Activated CD4-positive, alpha-beta T cell treated with anti-CD3 and anti-CD28 coated beads, Interleukin-2, amount 50 U/mL, for 48 hours (primary cell): Measurements from ENCODE around the gene FNDC3A.
"Not testable (repeated sequence)": the region's sequence is repeated elsewhere in the genome, so short reads cannot be mapped to it uniquely, and the experiment has no call there.

Experiments used
- DNase-seq, 2 experiments: peaks; one replicate each; pipeline ENCODE4 v3.0.0-alpha.2; 2020

The FNDC3A gene

GRCh38 chr13:49044008-49044407, 68.3 kb downstream of the FNDC3A start:
- no peak for DNase-seq

- DNase-seq: no peak
These were observed 69.1 kb downstream of the FNDC3A start for GRCh38 chr13:49044836-49045235.

- no peak for DNase-seq
These were observed 70.3 kb downstream of the FNDC3A start for GRCh38 chr13:49046002-49046401.

- no peak for DNase-seq
These were observed 70.8 kb downstream of the FNDC3A start for GRCh38 chr13:49046519-49046918.

GRCh38 chr13:49052813-49053212, 77.1 kb downstream of the FNDC3A start:
- no peak for DNase-seq

- DNase-seq: no peak
These were observed 77.5 kb downstream of the FNDC3A start for GRCh38 chr13:49053215-49053614.

GRCh38 chr13:49053906-49054305, 78.2 kb downstream of the FNDC3A start:
- DNase-seq: no peak

GRCh38 chr13:49055021-49055420, 79.3 kb downstream of the FNDC3A start:
- DNase-seq: no peak

- DNase-seq: no peak
These were observed 81.5 kb downstream of the FNDC3A start for GRCh38 chr13:49057176-49057575.

GRCh38 chr13:49058761-49059160, 83.0 kb downstream of the FNDC3A start:
- DNase-seq: no peak

GRCh38 chr13:49060678-49061387, 85.1 kb downstream of the FNDC3A start:
- DNase-seq: no peak

GRCh38 chr13:49061388-49061752, 85.7 kb downstream of the FNDC3A start:
- DNase-seq: not testable (repeated sequence)

GRCh38 chr13:49062297-49062896, 86.7 kb downstream of the FNDC3A start:
- no peak for DNase-seq

GRCh38 chr13:49063011-49063410, 87.3 kb downstream of the FNDC3A start:
- no peak for DNase-seq

GRCh38 chr13:49063497-49063896, 87.8 kb downstream of the FNDC3A start:
- no peak for DNase-seq

- DNase-seq: no peak
These were observed 88.8 kb downstream of the FNDC3A start for GRCh38 chr13:49064476-49064875.

- DNase-seq: no peak
These were observed 91.1 kb downstream of the FNDC3A start for GRCh38 chr13:49066856-49067255.

- not testable (repeated sequence) for DNase-seq
These were observed 92.8 kb downstream of the FNDC3A start for GRCh38 chr13:49068498-49068897.

GRCh38 chr13:49070021-49070420, 94.3 kb downstream of the FNDC3A start:
- not testable (repeated sequence) for DNase-seq

GRCh38 chr13:49071341-49071937, 95.7 kb downstream of the FNDC3A start:
- no peak for DNase-seq

- no peak for DNase-seq
These were observed 107.2 kb downstream of the FNDC3A start for GRCh38 chr13:49082653-49083536.

GRCh38 chr13:49084961-49085360, 109.2 kb downstream of the FNDC3A start:
- no peak for DNase-seq

GRCh38 chr13:49086722-49087121, 111.0 kb downstream of the FNDC3A start:
- DNase-seq: no peak
